ENCODE data around the gene IFNL1.

DNA sequence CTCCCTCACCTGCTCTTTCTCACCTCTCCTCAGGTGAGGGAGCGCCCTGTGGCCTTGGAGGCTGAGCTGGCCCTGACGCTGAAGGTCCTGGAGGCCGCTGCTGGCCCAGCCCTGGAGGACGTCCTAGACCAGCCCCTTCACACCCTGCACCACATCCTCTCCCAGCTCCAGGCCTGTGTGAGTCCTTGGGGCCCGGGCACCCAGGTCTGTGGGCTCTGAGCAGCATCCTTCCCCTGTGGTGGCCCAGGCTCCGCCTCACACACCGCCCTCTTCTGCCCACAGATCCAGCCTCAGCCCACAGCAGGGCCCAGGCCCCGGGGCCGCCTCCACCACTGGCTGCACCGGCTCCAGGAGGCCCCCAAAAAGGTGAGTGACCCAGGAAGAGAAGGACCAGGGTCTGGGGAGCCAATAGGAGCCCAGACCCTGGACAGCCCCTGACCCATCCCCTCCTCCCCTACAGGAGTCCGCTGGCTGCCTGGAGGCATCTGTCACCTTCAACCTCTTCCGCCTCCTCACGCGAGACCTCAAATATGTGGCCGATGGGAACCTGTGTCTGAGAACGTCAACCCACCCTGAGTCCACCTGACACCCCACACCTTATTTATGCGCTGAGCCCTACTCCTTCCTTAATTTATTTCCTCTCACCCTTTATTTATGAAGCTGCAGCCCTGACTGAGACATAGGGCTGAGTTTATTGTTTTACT is 1.9 kb downstream of the IFNL1 start:
- TF ChIP-seq, protein P1, sequence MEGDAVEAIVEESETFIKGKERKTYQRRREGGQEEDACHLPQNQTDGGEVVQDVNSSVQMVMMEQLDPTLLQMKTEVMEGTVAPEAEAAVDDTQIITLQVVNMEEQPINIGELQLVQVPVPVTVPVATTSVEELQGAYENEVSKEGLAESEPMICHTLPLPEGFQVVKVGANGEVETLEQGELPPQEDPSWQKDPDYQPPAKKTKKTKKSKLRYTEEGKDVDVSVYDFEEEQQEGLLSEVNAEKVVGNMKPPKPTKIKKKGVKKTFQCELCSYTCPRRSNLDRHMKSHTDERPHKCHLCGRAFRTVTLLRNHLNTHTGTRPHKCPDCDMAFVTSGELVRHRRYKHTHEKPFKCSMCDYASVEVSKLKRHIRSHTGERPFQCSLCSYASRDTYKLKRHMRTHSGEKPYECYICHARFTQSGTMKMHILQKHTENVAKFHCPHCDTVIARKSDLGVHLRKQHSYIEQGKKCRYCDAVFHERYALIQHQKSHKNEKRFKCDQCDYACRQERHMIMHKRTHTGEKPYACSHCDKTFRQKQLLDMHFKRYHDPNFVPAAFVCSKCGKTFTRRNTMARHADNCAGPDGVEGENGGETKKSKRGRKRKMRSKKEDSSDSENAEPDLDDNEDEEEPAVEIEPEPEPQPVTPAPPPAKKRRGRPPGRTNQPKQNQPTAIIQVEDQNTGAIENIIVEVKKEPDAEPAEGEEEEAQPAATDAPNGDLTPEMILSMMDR (IDR thresholded peaks at IDR 0.05), result no peak
- TF ChIP-seq SMC3 (IDR thresholded peaks at IDR 0.05) (no peak), PHF8 (IDR thresholded peaks at IDR 0.05; ENCODE audit: borderline replicate concordance, low read depth) (no peak), HDAC2 (IDR thresholded peaks at IDR 0.05) (no peak), NFE2L2 (conservative IDR thresholded peaks at IDR 0.05; ENCODE audit: low read length) (no peak), POLR2A (IDR thresholded peaks at IDR 0.05; ENCODE audit: low read length) (no peak), RAD21 (conservative IDR thresholded peaks at IDR 0.05 in 1 of 2, IDR thresholded peaks at IDR 0.05 in 1 of 2) (no peak), NR3C1 (IDR thresholded peaks at IDR 0.05) (no peak), RCOR1 (IDR thresholded peaks at IDR 0.05; ENCODE audit: low read depth, low read length) (no peak)
- TF ChIP-seq, protein P2, sequence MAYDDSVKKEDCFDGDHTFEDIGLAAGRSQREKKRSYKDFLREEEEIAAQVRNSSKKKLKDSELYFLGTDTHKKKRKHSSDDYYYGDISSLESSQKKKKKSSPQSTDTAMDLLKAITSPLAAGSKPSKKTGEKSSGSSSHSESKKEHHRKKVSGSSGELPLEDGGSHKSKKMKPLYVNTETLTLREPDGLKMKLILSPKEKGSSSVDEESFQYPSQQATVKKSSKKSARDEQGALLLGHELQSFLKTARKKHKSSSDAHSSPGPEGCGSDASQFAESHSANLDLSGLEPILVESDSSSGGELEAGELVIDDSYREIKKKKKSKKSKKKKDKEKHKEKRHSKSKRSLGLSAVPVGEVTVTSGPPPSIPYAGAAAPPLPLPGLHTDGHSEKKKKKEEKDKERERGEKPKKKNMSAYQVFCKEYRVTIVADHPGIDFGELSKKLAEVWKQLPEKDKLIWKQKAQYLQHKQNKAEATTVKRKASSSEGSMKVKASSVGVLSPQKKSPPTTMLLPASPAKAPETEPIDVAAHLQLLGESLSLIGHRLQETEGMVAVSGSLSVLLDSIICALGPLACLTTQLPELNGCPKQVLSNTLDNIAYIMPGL (CRISPR knock-in tag; IDR thresholded peaks at IDR 0.05; ENCODE audit: borderline replicate concordance), result no peak
- TF ChIP-seq, protein P3, sequence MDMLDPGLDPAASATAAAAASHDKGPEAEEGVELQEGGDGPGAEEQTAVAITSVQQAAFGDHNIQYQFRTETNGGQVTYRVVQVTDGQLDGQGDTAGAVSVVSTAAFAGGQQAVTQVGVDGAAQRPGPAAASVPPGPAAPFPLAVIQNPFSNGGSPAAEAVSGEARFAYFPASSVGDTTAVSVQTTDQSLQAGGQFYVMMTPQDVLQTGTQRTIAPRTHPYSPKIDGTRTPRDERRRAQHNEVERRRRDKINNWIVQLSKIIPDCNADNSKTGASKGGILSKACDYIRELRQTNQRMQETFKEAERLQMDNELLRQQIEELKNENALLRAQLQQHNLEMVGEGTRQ (IDR thresholded peaks at IDR 0.05), result no peak
- TF ChIP-seq, protein P4, sequence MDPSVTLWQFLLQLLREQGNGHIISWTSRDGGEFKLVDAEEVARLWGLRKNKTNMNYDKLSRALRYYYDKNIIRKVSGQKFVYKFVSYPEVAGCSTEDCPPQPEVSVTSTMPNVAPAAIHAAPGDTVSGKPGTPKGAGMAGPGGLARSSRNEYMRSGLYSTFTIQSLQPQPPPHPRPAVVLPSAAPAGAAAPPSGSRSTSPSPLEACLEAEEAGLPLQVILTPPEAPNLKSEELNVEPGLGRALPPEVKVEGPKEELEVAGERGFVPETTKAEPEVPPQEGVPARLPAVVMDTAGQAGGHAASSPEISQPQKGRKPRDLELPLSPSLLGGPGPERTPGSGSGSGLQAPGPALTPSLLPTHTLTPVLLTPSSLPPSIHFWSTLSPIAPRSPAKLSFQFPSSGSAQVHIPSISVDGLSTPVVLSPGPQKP (IDR thresholded peaks at IDR 0.05; ENCODE audit: low read depth, low read length), result no peak
